ENCODE results near the gene SH3RF1.

The SH3RF1 gene

DNA sequence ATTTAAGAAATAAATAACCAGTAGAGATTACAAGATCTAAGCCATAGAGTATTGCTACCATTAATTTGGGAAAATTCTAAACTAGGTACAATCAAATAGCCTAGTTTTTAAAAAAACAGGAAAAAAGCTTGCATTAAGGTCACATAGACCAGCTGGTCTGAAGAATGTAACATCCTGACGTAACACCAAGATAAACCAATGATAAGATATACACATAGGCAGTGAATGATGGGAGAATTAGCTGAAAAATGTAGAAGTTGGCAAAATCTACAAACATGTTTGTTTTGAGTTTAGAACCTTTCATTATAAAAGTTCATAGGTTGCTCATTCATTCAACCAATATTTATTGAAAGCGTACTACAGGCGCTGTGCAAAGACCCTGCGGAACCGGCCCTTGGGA is 120.0 kb downstream of the SH3RF1 start:
- no peak for DNase-seq (ENCODE audit: low read depth)
- no peak overlapping the region for H3K4me3 ChIP-seq (ENCODE audit: low read depth, low read length)
- TF ChIP-seq, protein P1, sequence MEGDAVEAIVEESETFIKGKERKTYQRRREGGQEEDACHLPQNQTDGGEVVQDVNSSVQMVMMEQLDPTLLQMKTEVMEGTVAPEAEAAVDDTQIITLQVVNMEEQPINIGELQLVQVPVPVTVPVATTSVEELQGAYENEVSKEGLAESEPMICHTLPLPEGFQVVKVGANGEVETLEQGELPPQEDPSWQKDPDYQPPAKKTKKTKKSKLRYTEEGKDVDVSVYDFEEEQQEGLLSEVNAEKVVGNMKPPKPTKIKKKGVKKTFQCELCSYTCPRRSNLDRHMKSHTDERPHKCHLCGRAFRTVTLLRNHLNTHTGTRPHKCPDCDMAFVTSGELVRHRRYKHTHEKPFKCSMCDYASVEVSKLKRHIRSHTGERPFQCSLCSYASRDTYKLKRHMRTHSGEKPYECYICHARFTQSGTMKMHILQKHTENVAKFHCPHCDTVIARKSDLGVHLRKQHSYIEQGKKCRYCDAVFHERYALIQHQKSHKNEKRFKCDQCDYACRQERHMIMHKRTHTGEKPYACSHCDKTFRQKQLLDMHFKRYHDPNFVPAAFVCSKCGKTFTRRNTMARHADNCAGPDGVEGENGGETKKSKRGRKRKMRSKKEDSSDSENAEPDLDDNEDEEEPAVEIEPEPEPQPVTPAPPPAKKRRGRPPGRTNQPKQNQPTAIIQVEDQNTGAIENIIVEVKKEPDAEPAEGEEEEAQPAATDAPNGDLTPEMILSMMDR (IDR thresholded peaks at IDR 0.05; ENCODE audit: insufficient read depth, low read depth, low read length, missing control alignments): no peak

GRCh38 chr4:169148885-169149284 is 121.9 kb downstream of the SH3RF1 start:
- TF ChIP-seq, protein P1 (IDR thresholded peaks at IDR 0.05; ENCODE audit: insufficient read depth, low read depth, low read length, missing control alignments): no peak
- no peak overlapping the region for H3K4me3 ChIP-seq (ENCODE audit: low read depth, low read length)
- no peak for DNase-seq (ENCODE audit: low read depth)

- no peak overlapping the region for H3K4me3 ChIP-seq (ENCODE audit: low read depth, low read length)
- TF ChIP-seq, protein P1 (IDR thresholded peaks at IDR 0.05; ENCODE audit: insufficient read depth, low read depth, low read length, missing control alignments): no peak
- no peak for DNase-seq (ENCODE audit: low read depth)
Observed at GRCh38 chr4:169147191-169147590, 123.6 kb downstream of the SH3RF1 start.

DNA sequence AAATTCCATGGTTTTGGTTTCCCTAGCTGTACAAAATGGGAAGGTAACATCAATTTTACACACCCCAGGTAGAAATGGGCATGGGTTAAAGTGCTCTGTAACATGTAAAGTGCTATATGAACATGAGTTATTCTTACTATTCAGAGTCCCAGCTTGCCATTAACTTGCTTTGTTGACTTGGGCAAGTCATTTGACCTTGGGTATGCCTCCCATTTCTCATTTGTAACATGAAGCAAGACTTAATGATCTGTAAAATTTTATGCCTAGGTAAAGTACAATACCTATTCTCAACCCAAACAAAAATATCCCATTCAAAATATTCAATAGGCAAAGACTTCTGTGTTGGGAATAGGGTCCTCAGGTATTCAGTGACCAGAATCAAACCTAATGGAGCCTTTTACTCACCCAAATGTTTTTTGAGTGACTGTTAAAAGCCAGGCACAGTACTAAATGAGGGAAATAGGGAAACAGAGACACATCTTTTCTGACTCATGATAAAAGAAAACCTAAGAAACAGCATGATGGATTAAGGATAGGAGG is 126.6 kb downstream of the SH3RF1 start:
- DNase-seq (ENCODE audit: low read depth): no peak
- TF ChIP-seq, protein P1 (IDR thresholded peaks at IDR 0.05; ENCODE audit: insufficient read depth, low read depth, low read length, missing control alignments): no peak
- H3K4me3 ChIP-seq (ENCODE audit: low read depth, low read length): no peak overlapping the region

GRCh38 chr4:169143335-169143734 is 127.4 kb downstream of the SH3RF1 start:
- no peak overlapping the region for H3K4me3 ChIP-seq (ENCODE audit: low read depth, low read length)
- DNase-seq (ENCODE audit: low read depth): no peak
- TF ChIP-seq, protein P1 (IDR thresholded peaks at IDR 0.05; ENCODE audit: insufficient read depth, low read depth, low read length, missing control alignments): no peak

DNA sequence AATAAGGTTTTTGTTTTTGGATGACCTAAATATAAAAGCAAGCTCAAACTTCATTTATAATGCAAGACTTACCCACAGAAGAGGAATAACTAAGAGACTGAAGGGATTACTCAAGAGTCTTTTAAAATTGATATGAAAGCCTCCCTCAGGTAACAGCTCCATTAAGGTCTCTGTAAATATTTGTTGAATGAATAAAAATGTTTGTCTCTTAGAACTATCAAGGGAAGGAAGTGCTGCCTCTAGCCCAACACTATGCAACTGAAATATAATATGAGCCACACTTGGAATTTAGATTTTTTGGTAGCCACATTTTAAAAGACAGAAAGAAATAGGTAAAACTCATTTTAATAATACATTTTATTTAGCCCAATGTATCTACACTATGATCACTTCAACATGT is 127.8 kb downstream of the SH3RF1 start:
- H3K4me3 ChIP-seq (ENCODE audit: low read depth, low read length): no peak overlapping the region
- DNase-seq (ENCODE audit: low read depth): no peak
- TF ChIP-seq, protein P1 (IDR thresholded peaks at IDR 0.05; ENCODE audit: insufficient read depth, low read depth, low read length, missing control alignments): no peak

DNA sequence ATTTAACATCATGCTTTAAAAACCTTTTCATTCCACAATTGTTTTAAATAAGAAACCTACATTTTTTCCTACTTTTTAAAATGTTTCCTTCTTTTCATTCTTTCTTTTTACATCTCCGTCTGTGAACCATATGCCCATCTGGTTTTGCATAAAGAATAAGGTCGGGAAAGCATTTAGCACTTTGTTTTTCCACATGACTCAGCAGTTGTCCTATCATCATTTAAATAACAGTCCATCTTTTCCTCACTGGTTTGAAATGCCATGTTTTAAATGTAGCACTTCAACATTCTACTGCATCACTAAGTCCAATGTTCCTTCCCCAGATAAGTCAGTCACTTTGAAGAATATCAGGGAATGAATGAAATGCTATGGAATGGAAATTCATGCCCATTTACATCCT is 128.4 kb downstream of the SH3RF1 start:
- TF ChIP-seq, protein P1 (IDR thresholded peaks at IDR 0.05; ENCODE audit: insufficient read depth, low read depth, low read length, missing control alignments): no peak
- no peak for DNase-seq (ENCODE audit: low read depth)
- no peak overlapping the region for H3K4me3 ChIP-seq (ENCODE audit: low read depth, low read length)

Data from GM12865 (cell line).